LNCAP (cell line): ENCODE measurements around the gene DMD.

Experiments
- TF ChIP-seq, protein P1 (sequence below): fragments of 450-650 bp; IDR thresholded peaks from 2 replicates; pipeline ENCODE4 v1.5.1; 2017; ENCODE audit warnings: mild to moderate bottlenecking

Gene DMD

GRCh38 chrX:33178690-33179089 is 32.7 kb downstream of the DMD start:
- TF ChIP-seq, protein P1, sequence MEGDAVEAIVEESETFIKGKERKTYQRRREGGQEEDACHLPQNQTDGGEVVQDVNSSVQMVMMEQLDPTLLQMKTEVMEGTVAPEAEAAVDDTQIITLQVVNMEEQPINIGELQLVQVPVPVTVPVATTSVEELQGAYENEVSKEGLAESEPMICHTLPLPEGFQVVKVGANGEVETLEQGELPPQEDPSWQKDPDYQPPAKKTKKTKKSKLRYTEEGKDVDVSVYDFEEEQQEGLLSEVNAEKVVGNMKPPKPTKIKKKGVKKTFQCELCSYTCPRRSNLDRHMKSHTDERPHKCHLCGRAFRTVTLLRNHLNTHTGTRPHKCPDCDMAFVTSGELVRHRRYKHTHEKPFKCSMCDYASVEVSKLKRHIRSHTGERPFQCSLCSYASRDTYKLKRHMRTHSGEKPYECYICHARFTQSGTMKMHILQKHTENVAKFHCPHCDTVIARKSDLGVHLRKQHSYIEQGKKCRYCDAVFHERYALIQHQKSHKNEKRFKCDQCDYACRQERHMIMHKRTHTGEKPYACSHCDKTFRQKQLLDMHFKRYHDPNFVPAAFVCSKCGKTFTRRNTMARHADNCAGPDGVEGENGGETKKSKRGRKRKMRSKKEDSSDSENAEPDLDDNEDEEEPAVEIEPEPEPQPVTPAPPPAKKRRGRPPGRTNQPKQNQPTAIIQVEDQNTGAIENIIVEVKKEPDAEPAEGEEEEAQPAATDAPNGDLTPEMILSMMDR = no peak

DNA sequence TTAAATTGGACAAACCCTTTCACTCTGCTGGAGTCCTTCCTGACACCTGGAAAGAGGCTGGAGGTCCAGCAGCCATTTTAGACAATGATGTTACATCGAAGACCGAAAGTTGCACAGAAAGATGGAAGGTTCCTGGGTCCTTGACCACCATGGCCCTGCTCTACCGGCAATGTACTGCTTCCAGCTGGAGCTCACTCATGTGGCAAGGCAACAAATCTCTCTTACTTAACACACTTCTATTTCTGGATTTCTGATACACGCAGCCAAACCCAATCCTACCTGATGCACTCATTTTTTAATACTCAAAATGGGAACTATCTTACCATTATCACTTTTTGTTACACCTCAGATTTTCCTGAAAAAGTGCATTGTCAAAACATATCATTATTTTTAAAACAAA is 33.1 kb downstream of the DMD start:
- TF ChIP-seq, protein P1 = no peak

DNA sequence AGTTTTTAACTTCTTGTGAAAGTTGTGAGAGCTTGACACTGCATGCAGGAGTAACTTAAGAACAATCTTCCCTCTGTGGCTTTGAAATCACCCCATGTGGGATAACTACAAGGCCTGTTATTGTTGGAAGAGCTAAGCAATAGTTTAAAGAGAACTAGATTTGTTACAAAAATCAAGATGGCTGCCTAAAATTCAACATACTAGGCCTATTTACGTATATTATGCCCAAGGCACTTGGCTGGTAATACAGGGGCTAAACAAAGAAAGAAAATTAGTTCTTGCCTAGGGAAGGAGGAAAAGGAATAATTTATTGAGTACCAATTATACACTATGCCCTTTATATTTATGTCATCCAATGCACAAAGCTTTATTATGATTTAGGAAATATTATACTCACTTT is 36.1 kb downstream of the DMD start:
- TF ChIP-seq, protein P1 = no peak

- TF ChIP-seq, protein P1 = no peak
Measured at GRCh38 chrX:33171041-33171440, 40.3 kb downstream of the DMD start.

GRCh38 chrX:33161829-33162228 is 49.5 kb downstream of the DMD start:
- TF ChIP-seq, protein P1 = no peak

DNA sequence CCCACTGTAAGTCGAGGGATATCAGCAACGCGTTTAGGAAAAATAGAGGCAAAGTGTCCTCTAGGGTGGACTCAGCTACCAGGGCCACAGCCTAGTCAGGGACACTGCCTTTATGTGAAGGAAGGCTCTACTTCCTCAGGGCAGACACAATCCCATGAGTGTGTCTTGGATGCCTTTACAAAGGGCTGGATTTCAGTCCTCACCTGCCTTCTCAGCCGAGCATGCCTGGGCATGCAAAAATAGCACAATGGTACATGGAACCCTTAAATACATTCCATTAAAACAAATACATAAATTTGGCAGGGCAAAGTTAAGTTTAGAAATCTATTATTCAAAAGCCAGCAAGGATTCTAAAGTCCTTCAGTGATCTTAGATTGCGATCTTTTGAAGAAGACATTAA is 51.1 kb downstream of the DMD start:
- TF ChIP-seq, protein P1 = no peak

- TF ChIP-seq, protein P1 = no peak
Measured at GRCh38 chrX:33156152-33156726, 55.1 kb downstream of the DMD start.

DNA sequence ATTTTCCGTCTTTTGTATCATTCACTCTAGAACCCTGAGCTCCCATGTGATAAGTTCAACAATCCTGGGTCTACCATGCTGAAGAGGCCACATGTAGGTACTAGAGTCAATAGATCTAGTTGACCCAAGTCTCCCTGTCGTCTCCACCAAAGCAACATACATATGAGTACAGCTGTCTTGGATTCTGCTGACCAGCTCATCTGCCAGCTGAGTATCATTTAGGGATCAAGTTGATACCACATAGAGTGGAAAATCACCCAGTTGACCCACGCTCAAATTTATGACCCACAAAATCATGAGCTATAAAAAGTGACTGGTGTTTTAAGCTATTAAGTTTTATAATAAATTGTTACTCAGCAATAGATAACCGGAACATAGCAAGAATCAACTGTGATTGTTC is 61.8 kb downstream of the DMD start:
- TF ChIP-seq, protein P1 = no peak
